SU-DHL-6 (cell line): Measurements from ENCODE around the gene FSHR.

Experiments used
- EZH2phosphoT487 ChIP-seq: fragments of 200-600 bp; sonication (generic), shearing (Covaris generic); conservative IDR thresholded peaks from 2 replicates; pipeline ENCODE4 v1.6.1; 2018; ENCODE audit warnings: mild to moderate bottlenecking, antibody characterized with exemption, low read length, moderate library complexity, mixed read lengths
- TF ChIP-seq, protein P1 (sequence below): fragments of 200-600 bp; sonication (generic); IDR thresholded peaks from one replicate; pipeline ENCODE4 v1.5.1; 2017; ENCODE audit warnings: antibody characterized with exemption, mild to moderate bottlenecking, low read length, moderate library complexity; ENCODE audit not compliant: insufficient read depth, poor library complexity, severe bottlenecking

DNA sequence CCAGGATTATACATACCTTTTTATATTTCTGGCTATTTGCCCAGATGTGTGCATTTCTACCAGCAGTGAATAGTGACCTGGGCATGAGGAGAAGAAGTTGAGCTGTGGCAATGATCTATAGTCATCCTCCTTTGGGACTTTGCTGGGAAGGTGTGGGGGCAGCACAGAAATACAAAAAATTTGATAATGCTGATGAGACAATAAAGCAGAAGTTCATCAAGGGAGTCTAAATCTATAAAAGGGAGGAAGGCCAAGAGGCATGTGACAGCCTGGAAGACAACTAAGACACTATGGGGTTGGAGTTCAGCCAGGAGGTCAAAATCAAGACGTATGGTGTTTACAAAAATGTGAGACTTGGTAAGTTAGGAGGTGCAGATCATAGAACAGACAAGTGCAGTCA, 52.2 kb downstream of the FSHR start:
- TF ChIP-seq, protein P1, sequence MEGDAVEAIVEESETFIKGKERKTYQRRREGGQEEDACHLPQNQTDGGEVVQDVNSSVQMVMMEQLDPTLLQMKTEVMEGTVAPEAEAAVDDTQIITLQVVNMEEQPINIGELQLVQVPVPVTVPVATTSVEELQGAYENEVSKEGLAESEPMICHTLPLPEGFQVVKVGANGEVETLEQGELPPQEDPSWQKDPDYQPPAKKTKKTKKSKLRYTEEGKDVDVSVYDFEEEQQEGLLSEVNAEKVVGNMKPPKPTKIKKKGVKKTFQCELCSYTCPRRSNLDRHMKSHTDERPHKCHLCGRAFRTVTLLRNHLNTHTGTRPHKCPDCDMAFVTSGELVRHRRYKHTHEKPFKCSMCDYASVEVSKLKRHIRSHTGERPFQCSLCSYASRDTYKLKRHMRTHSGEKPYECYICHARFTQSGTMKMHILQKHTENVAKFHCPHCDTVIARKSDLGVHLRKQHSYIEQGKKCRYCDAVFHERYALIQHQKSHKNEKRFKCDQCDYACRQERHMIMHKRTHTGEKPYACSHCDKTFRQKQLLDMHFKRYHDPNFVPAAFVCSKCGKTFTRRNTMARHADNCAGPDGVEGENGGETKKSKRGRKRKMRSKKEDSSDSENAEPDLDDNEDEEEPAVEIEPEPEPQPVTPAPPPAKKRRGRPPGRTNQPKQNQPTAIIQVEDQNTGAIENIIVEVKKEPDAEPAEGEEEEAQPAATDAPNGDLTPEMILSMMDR = no peak
- no peak for TF ChIP-seq EZH2phosphoT487
